ENCODE results near the gene RPL22. TPM values are rescaled to one million over a fixed set of nuclear protein-coding genes. Genes with fewer than 3 reads are reported as not detected.

RPL22 gene
- total and polyA plus RNA-seq, 8 donors = 186 to 378 (median 234) TPM

DNA sequence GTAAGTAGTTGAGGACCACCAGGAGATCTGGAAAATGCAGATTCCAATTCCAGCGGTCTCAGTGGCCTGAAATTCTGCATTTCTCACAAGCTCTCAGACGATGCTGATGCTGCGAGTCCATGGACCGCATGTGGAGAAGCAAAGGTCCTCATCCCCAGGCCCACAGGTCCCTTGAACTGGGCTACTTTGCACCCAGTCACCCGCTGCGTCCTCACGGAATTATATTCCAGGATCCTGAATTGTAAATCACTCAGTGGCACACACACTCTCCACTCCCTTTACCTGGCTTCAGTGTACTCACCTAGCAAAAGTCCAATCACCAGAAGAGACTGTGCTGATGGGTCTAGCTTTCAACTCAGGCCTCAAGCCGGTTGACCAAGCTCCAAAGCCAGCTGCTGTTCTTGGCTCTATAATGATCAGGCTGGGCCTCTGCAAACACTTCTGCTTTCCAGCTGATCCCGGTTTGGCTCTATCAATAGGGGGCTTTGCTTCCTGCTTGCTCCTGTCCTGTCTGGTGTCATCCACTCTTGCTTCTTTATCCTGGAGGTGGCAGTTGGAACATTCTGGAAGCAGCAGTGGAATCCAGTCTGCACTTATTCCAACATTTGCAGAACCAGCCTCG lies 904 bp upstream of the RPL22 start:
- Histone ChIP-seq H3K27me3 (no peaks in the 10 kb centered on the region), H3K4me1 (peaks cover 8 to 13% (median 11%) of the 10 kb centered on the region in 3 donors), H3K36me3 (peaks cover 0 to 11% (median 4%) of the 10 kb centered on the region in 3 donors), H3K9me3 (no peaks in the 10 kb centered on the region), H3K27ac (peak overlapping the region; percentile 14 to 64 (median 58)), H3K4me3 (peak overlapping the region in 2 of 4 donors; percentile 71 to 100)
- DNase-seq (peak in 1 of 6 donors; percentile 2), ATAC-seq (no peak), FAIRE-seq (no peak)
- TF ChIP-seq, protein P1, sequence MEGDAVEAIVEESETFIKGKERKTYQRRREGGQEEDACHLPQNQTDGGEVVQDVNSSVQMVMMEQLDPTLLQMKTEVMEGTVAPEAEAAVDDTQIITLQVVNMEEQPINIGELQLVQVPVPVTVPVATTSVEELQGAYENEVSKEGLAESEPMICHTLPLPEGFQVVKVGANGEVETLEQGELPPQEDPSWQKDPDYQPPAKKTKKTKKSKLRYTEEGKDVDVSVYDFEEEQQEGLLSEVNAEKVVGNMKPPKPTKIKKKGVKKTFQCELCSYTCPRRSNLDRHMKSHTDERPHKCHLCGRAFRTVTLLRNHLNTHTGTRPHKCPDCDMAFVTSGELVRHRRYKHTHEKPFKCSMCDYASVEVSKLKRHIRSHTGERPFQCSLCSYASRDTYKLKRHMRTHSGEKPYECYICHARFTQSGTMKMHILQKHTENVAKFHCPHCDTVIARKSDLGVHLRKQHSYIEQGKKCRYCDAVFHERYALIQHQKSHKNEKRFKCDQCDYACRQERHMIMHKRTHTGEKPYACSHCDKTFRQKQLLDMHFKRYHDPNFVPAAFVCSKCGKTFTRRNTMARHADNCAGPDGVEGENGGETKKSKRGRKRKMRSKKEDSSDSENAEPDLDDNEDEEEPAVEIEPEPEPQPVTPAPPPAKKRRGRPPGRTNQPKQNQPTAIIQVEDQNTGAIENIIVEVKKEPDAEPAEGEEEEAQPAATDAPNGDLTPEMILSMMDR (IDR thresholded peaks at IDR 0.05) = no peak
- WGBS, 2 donors = 68 to 72% methylated on average over 10 of the region's 10 CpGs
- intact Hi-C loops (cut with DNase I) = no loop called here

DNA sequence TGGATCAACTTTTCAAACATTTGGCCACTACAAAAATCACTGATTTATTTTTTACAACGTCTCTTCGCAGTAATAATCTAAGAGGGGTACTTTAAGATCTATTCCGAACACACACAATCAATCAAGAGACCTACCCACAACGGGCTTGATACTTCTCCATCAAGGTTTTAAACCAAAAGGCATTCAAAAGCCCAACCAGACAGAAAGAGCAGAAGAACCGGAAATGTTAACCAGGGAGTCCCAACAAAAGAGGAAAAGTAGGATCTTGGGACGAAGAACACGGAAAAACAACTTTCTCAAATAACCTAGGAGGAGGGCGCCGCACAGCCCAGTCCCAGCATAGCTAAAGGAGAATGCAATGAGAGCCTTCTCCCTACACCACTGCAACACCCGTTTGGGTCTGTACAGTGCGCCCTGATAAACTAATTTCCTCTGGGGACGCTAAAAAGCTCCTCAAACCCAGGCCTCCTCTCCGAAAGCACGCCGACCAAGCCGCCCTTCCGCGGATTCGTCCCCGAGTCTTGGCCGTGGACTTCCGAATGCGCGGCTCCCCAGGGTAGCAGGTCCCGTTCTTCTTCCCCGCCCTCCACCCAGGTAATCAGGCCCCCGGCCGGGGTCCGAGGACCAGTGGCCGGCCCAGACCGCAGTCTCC lies 623 bp downstream of the RPL22 start:
- 0 to 1% methylated on average over 31 of the region's 31 CpGs for WGBS, 2 donors
- intact Hi-C loops (cut with DNase I) = no loop called here
- Histone ChIP-seq H3K27me3 (no peaks in the 10 kb centered on the region), H3K36me3 (peaks cover 3 to 21% (median 15%) of the 10 kb centered on the region in 3 donors), H3K9me3 (no peaks in the 10 kb centered on the region), H3K4me1 (peaks cover 8 to 13% (median 11%) of the 10 kb centered on the region in 3 donors), H3K27ac (peak overlapping the region; percentile 20 to 79 (median 66)), H3K4me3 (peak overlapping the region; percentile 71 to 100 (median 85))
- ATAC-seq (peak; percentile 5 to 28 (median 9)), DNase-seq (no peak), FAIRE-seq (no peak)
- TF ChIP-seq, protein P1 (IDR thresholded peaks at IDR 0.05) = no peak

DNA sequence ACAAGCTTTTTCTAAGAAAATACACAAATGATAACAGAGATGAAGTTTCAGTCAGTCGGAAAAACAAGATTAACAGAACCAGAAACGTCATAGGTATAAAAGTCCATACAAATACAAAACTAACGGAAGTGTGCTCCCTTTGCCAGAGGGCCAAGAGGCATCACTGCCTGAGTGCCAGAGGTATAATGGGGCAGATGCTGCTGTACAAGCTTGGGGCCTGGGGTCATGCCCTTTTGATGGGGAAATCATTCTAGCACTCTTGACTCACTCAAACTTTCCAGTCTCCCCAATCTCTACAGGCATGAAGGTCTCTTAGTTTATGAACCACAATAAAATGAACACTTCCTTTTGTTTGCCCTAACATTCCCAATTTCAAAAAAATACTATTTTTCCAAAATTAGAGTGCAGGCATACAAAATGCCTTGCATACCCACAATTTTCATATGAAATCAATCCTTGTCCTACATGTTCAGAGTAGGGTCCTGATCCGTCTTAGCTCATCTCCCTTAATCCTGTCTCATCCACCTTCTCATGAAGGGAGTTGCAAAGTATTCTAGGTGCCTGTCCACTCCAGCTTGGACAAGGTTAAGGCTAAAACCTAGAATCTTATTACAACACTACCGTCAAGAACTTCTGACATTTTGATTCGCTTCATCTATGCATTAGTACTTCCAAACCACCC lies 1.5 kb downstream of the RPL22 start:
- Histone ChIP-seq H3K36me3 (peaks cover 3 to 30% (median 19%) of the 10 kb centered on the region in 3 donors), H3K9me3 (no peaks in the 10 kb centered on the region), H3K4me3 (peak overlapping the region in 2 of 4 donors; percentile 71 to 100), H3K27ac (no peak overlapping the region), H3K4me1 (peaks cover 8 to 13% (median 11%) of the 10 kb centered on the region in 3 donors), H3K27me3 (no peaks in the 10 kb centered on the region)
- DNase-seq (no peak), ATAC-seq (no peak), FAIRE-seq (no peak)
- intact Hi-C loops (cut with DNase I) = no loop called here
- TF ChIP-seq, protein P1 (IDR thresholded peaks at IDR 0.05) = no peak
- WGBS, 2 donors = 35 to 38% methylated on average over 6 of the region's 6 CpGs

DNA sequence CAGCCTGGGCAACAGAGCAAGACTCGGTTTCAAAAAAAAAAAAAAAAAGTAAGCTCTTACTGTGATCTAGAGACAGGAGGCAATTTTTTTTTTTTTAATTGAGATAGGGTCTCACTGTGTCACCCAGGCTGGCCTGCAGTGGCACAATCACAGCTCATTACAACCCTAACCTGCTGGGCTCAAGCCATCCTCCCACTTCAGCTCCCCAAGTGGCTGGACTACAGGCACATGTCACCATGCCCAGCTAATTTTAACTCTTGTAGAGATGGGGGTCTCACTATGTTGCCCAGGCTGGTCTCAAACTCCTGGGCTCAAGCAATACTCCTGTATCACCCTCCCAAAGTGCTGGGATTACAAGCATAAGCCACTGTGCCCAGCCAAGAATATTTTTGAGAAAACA lies 7.4 kb downstream of the RPL22 start:
- Histone ChIP-seq H3K9me3 (no peaks in the 10 kb centered on the region), H3K27me3 (no peaks in the 10 kb centered on the region), H3K27ac (no peak overlapping the region), H3K36me3 (peaks cover 3 to 67% (median 36%) of the 10 kb centered on the region in 3 donors), H3K4me3 (no peak overlapping the region), H3K4me1 (no peaks in the 10 kb centered on the region)
- ATAC-seq = no peak
- FAIRE-seq = no peak
- TF ChIP-seq, protein P1 (IDR thresholded peaks at IDR 0.05) = no peak
- intact Hi-C loops (cut with DNase I) = no loop called here
- no peak for DNase-seq
- WGBS, 2 donors = 95 to 100% methylated on average over 1 of the region's 1 CpG

All from pancreas (tissue), 10 donors.